Measurements from ENCODE around the gene ERI2.

ERI2 gene

GRCh38 chr16:20806168-20807050 lies at the start of gene ERI2, which contains the start of gene REXO5:
Gene ERI2, minus strand, starts transcription at chr16:20806472. Its CDS starts 42 bp downstream, at chr16:20806430.
Gene REXO5, plus strand, starts transcription at chr16:20806527. Its CDS starts 427 bp downstream, at chr16:20806954.
- DNase-seq: peak; percentile 60

- DNase-seq: no peak
Observed at GRCh38 chr16:20854963-20855362, 48.7 kb upstream of the ERI2 start.

GRCh38 chr16:20853981-20854620 lies 47.8 kb upstream of the ERI2 start:
- no peak for DNase-seq

- no peak for DNase-seq
Observed at GRCh38 chr16:20853143-20853542, 46.9 kb upstream of the ERI2 start.

GRCh38 chr16:20851601-20852000 lies 45.3 kb upstream of the ERI2 start:
- DNase-seq: no peak

- DNase-seq: no peak
Observed at GRCh38 chr16:20850981-20851380, 44.7 kb upstream of the ERI2 start.

GRCh38 chr16:20849589-20850390 lies 43.5 kb upstream of the ERI2 start:
- DNase-seq: peak; percentile 60 to 65

GRCh38 chr16:20847550-20847949 lies 41.3 kb upstream of the ERI2 start:
- no peak for DNase-seq

- DNase-seq: no peak
Observed at GRCh38 chr16:20846551-20846950, 40.3 kb upstream of the ERI2 start.

GRCh38 chr16:20846030-20846429 lies 39.8 kb upstream of the ERI2 start:
- no peak for DNase-seq

GRCh38 chr16:20844588-20844987 lies 38.3 kb upstream of the ERI2 start:
- DNase-seq: no peak

- no peak for DNase-seq
Observed at GRCh38 chr16:20844054-20844453, 37.8 kb upstream of the ERI2 start.

GRCh38 chr16:20839504-20839903 lies 33.2 kb upstream of the ERI2 start:
- DNase-seq: no peak

- no peak for DNase-seq
Observed at GRCh38 chr16:20838240-20838639, 32.0 kb upstream of the ERI2 start.

GRCh38 chr16:20833086-20833485 lies 26.8 kb upstream of the ERI2 start:
- no peak for DNase-seq

- DNase-seq: no peak
Observed at GRCh38 chr16:20830372-20830771, 24.1 kb upstream of the ERI2 start.

GRCh38 chr16:20829536-20829935 lies 23.3 kb upstream of the ERI2 start:
- no peak for DNase-seq

- DNase-seq: no peak
Observed at GRCh38 chr16:20826039-20826566, 19.8 kb upstream of the ERI2 start.

- no peak for DNase-seq
Observed at GRCh38 chr16:20822521-20823325, 16.5 kb upstream of the ERI2 start.

GRCh38 chr16:20821682-20822081 lies 15.4 kb upstream of the ERI2 start:
- no peak for DNase-seq

GRCh38 chr16:20818929-20819585 lies 12.8 kb upstream of the ERI2 start:
- no peak for DNase-seq

GRCh38 chr16:20814784-20815183 lies 8.5 kb upstream of the ERI2 start:
- no peak for DNase-seq

All from activated CD4-positive, alpha-beta T cell treated with anti-CD3 and anti-CD28 coated beads, Interleukin-2, amount 50 U/mL, for 4 hours (primary cell).